ENCODE measurements around the gene BNC2.
"Not testable (repeated sequence)": the region's sequence is repeated elsewhere in the genome, so short reads cannot be mapped to it uniquely, and the experiment has no call there.

The BNC2 gene

GRCh38 chr9:16484180-16484579 lies 386.3 kb downstream of the BNC2 start:
- DNase-seq = no peak

DNA sequence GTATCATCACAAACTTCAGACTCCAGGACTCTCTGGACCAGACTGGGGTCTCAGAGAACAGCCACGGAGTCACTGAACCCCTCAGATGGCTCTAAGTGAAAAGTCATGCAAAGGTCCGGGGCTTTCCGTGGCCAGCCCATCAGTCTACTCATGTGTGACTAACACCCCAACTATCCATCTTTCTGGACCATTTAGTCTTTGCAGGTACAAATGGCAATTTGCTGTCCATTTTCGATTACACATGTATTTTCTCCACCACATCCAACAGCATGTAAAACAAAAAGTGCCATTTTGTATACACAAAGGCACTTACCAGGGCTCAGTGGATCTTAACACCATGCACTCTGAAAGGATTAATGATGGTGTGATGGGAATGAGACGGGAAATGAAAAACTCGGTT lies 387.7 kb downstream of the BNC2 start:
- no peak for DNase-seq

GRCh38 chr9:16480584-16480983 lies 389.9 kb downstream of the BNC2 start:
- not testable (repeated sequence) for DNase-seq

- no peak for DNase-seq
Observed at GRCh38 chr9:16475996-16476395, 394.5 kb downstream of the BNC2 start.

- DNase-seq = no peak
Observed at GRCh38 chr9:16475257-16475656, 395.2 kb downstream of the BNC2 start.

GRCh38 chr9:16469184-16469583 lies 401.3 kb downstream of the BNC2 start:
- DNase-seq = no peak

GRCh38 chr9:16461851-16462250 lies 408.6 kb downstream of the BNC2 start:
- no peak for DNase-seq

DNA sequence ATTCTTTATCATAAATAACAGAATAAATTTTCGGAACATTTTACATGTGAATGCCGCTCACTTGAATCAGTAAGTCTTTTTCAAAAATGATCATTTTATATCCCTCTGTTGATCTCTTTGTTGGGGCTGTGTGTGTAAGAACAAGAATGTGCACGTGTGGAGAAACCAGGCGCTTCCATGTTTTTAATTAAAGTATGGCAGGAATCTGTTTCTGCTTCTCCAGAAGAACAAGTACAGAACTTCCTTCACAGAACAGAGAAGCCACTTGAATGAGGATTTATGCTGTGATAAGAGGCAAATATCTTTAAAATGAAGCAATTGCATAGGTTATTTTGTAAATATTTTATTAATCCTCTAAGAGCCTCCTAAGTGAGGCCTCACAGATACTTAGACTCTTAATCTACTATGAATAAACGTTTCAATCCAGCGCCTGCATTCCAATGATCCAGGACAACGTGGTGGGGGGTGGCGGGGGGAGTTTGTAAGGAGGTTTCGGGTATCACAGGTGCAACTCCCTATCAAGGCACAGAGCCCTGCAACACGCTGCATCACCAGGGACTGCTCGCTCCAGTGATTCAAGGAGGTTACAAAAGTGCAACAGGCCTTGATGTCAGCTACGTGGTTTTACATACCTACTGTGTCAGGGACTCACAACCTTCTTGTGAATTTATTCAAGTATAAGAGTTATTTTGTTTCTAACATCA lies 409.2 kb downstream of the BNC2 start:
- no peak for DNase-seq

DNA sequence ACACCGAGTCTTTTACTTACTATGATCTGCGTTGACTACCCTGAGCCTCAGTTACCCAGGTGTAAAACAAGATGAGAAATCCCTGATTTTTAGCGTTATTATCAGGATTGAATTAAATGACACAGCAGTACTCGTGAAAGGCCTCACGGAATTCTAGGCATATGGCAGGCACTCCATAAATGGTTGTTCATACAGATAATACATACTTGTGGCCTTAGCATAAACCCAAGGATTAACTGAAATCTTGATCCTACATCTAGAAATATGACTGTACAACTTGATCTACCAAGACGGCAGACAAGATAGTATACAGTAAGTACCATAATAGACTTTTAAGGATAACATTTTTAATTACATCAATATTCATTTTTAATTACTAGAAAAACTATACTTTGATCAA lies 409.8 kb downstream of the BNC2 start:
- DNase-seq = no peak

- no peak for DNase-seq
Observed at GRCh38 chr9:16459421-16460148, 410.9 kb downstream of the BNC2 start.

- no peak for DNase-seq
Observed at GRCh38 chr9:16458696-16459420, 411.6 kb downstream of the BNC2 start.

- no peak for DNase-seq
Observed at GRCh38 chr9:16455842-16456241, 414.6 kb downstream of the BNC2 start.

DNA sequence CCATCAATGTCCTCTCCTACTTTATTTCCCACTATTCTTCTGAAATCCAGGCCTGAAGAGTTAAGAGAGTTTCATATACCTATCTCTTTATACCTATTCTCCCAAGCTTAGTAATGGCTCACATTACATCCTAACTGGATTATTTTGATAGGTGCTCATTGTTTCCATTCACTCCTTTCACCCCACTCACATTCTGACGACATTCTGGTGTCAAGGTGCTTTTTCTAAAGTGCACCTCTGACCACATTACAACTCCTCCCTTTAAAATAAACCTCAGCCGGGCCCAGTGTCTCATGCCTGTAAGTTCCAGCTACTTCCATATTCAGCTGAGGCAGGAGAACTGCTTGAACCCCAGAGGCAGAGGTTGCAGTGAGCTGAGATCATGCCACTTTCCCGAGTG lies 417.1 kb downstream of the BNC2 start:
- DNase-seq = no peak

GRCh38 chr9:16450578-16450977 lies 419.9 kb downstream of the BNC2 start:
- DNase-seq = no peak

DNA sequence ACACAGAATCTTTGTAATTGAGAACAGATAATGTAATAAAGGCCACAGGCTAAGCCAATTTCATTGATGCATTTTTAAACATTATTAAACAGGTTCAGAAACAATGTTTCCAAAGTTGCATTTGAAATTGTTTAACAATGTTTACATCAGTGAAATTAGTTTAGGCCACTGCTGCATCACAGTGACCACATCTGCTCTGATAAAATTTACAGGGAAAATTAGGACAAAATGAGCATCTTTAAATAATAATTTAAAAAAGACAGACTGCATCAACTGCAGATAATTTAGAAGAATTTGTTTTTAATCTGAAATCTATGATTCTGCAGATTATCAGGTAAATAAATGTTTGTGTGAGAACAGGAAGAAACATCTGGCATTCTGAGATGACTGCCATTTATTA lies 420.4 kb downstream of the BNC2 start:
- no peak for DNase-seq

GRCh38 chr9:16449076-16449730 lies 421.3 kb downstream of the BNC2 start:
- DNase-seq = no peak

DNA sequence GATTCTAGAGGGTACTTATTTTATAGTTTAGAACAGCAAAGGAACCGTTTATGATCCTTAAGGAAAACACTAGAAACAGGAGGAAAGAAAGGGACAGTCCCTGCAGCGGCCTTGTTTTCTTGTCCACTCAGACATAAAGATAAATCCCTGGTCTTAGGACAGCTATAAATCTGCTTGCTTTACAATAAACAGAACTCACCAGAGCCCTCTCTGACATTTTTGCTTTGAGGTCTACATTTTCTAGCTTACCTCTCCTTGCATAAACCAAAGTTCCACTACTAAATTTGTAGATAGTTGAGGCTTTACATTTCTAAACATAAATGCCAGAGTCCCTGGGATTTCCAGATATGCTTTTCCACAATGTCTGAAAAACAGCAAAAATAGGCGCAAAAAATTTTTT lies 422.5 kb downstream of the BNC2 start:
- DNase-seq = no peak

DNA sequence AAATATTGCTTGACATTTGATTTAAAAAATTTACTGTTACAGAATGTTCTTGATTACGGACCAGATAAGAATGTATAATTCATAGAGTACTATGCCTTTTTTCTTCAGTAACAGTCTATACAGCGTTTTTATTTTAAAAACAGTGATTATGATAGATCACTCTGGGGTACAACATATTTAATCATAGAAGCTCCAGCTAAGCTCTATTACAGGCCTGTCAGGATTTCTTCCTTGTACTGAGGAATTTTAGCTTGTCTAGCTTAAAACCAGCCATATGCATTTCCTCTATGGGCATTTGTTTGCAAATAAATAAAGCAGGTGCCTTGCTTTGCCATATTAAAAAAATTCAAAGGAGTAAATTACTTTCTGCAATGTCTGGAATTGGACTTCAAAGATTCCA lies 423.8 kb downstream of the BNC2 start:
- no peak for DNase-seq

- DNase-seq = no peak
Observed at GRCh38 chr9:16445141-16445920, 425.1 kb downstream of the BNC2 start.

DNA sequence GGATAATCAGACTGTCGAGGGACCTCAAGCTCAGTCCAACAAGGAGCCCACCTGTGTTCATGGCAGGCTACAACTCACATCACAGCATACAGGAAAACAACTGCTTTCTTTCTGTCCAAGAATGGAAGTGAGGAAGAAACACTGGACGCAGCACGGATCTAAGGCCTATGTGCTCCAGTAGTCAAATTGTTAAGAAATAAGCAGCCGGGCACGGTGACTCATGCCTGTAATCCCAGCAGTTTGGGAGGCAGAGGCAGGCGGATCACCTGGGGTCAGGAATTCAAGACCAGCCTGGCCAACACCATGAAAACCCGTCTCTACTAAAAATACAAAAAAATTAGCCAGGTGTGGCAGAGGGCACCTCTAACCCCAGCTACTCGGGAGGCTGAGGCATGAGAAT lies 427.8 kb downstream of the BNC2 start:
- DNase-seq = no peak

- no peak for DNase-seq
Observed at GRCh38 chr9:16441791-16442190, 428.7 kb downstream of the BNC2 start.

GRCh38 chr9:16438831-16439230 lies 431.6 kb downstream of the BNC2 start:
- not testable (repeated sequence) for DNase-seq

DNA sequence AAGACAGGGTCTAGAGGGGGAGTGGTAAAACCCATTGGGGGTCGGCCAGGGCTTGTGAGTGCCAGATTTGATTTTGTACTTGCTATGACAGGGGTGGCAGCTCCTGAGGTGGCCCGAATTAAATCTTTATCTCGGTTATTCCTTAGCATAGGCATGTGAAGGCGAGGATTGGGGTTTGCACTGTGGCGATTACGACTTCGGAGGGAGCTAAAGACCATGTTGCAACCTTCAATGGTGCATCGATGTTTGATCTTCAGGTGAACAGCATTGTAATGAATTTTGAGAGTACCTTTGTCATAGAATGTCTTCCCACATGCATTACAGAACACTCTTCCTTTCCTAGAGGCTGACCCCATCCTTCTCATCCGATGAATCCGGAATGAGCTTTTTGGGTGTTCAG lies 433.9 kb downstream of the BNC2 start:
- no peak for DNase-seq
